ENCODE measurements around the gene SLC7A7. TPM values are rescaled to one million over a fixed set of nuclear protein-coding genes. Genes with fewer than 3 reads are reported as not detected.

SLC7A7 gene
- total and polyA plus RNA-seq, 10 donors = 34.2 to 165 (median 85.8) TPM

GRCh38 chr14:22770481-22771187, 44.6 kb downstream of the SLC7A7 start:
- intact Hi-C loops (cut with DNase I; ENCODE audit: low total_unique reads) = loop anchor here (10.0 kb wide), 1 partner anchor 84 kb away; no protein-coding TSS in a partner anchor
- Histone ChIP-seq H3K9me3 (no peaks in the 10 kb centered on the region), H3K4me3 (no peak overlapping the region), H3K36me3 (peaks cover 7 to 79% (median 69%) of the 10 kb centered on the region in 6 donors), H3K4me1 (peaks cover 17 to 58% (median 30%) of the 10 kb centered on the region in 6 donors), H3K27me3 (replicated peaks in 1 of 7) (no peaks in the 10 kb centered on the region), H3K27ac (peak overlapping the region in 1 of 8 donors; percentile 33)
- DNase-seq = no peak
- 92 to 95% (median 93%) methylated on average over 8 of the region's 8 CpGs for WGBS, 5 donors
- no peak for TF ChIP-seq POLR2AphosphoS5 (IDR thresholded peaks at IDR 0.05)
- TF ChIP-seq POLR2A (IDR thresholded peaks at IDR 0.05) = no peak
- TF ChIP-seq CTCF (IDR thresholded peaks at IDR 0.05 in 8 of 11, conservative IDR thresholded peaks at IDR 0.05 in 3 of 11) = no peak

- H3K36me3 ChIP-seq = peaks cover 7 to 67% (median 57%) of the 10 kb centered on the region in 6 donors
- DNase-seq = no peak
- peaks cover 17 to 65% (median 35%) of the 10 kb centered on the region in 6 donors for H3K4me1 ChIP-seq
- peak overlapping the region in 1 of 8 donors; percentile 23 for H3K27ac ChIP-seq
- H3K4me3 ChIP-seq = no peak overlapping the region
- intact Hi-C loops (cut with DNase I; ENCODE audit: low total_unique reads) = no loop called here
- no peaks in the 10 kb centered on the region for H3K9me3 ChIP-seq
- no peaks in the 10 kb centered on the region for H3K27me3 ChIP-seq (replicated peaks in 1 of 7)
- 77 to 90% (median 83%) methylated on average over 2 of the region's 2 CpGs for WGBS, 5 donors
- no peak for TF ChIP-seq POLR2A (IDR thresholded peaks at IDR 0.05)
These were observed 45.9 kb downstream of the SLC7A7 start for GRCh38 chr14:22769369-22769768.

DNA sequence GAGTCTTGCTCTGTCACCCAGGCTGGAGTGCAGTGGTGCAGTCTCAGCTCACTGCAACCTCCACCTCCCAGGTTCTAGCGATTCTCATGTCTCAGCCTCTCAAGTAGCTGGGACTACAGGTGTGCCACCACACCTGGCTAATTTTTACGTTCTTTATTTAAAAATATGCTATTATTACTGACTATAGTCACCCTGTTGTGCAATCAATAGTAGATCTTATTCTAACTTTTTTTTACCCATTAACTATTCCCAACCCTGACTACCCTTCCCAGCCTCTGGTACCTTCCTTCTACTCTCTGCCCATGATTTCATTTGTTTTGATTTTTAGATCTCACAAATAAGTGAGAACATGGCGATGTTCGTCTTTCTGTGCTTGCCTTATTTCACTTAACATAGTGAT, 46.3 kb downstream of the SLC7A7 start:
- Histone ChIP-seq H3K4me3 (no peak overlapping the region), H3K27ac (peak overlapping the region in 1 of 8 donors; percentile 23), H3K4me1 (peaks cover 17 to 63% (median 35%) of the 10 kb centered on the region in 6 donors), H3K9me3 (no peaks in the 10 kb centered on the region), H3K27me3 (replicated peaks in 1 of 7) (no peaks in the 10 kb centered on the region), H3K36me3 (peaks cover 7 to 63% (median 54%) of the 10 kb centered on the region in 6 donors)
- intact Hi-C loops (cut with DNase I; ENCODE audit: low total_unique reads) = no loop called here
- TF ChIP-seq CTCF (IDR thresholded peaks at IDR 0.05 in 8 of 11, conservative IDR thresholded peaks at IDR 0.05 in 3 of 11) (no peak), POLR2AphosphoS5 (IDR thresholded peaks at IDR 0.05) (no peak), POLR2A (IDR thresholded peaks at IDR 0.05) (no peak)
- 94 to 99% (median 96%) methylated on average over 4 of the region's 4 CpGs for WGBS, 5 donors
- DNase-seq = no peak

DNA sequence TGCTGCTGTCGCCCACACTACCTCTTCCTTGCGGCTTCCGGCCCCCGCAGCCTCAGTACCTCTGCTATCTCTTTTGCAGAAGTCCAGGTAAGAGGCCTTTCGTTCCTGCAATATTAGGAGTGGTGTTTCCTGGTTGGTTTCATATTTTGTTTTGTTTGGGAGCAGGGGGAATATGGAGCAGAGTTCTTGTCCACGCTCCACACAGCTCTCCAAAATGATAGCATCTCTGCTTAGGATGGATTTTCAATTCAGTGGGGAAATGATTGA, 48.0 kb downstream of the SLC7A7 start:
- Histone ChIP-seq H3K4me3 (peak overlapping the region; percentile 85 to 100 (median 95)), H3K27me3 (replicated peaks in 1 of 7) (no peaks in the 10 kb centered on the region), H3K36me3 (peaks cover 7 to 46% (median 41%) of the 10 kb centered on the region in 6 donors), H3K9me3 (peaks cover 0 to 7% (median 4%) of the 10 kb centered on the region in 8 donors), H3K4me1 (peaks cover 17 to 49% (median 35%) of the 10 kb centered on the region in 6 donors), H3K27ac (peak overlapping the region; percentile 78 to 93 (median 88))
- DNase-seq = no peak
- intact Hi-C loops (cut with DNase I; ENCODE audit: low total_unique reads) = no loop called here
- TF ChIP-seq POLR2AphosphoS5 (IDR thresholded peaks at IDR 0.05) (no peak), POLR2A (IDR thresholded peaks at IDR 0.05) (no peak), CTCF (IDR thresholded peaks at IDR 0.05 in 8 of 11, conservative IDR thresholded peaks at IDR 0.05 in 3 of 11) (no peak)
- 2 to 5% (median 4%) methylated on average over 6 of the region's 6 CpGs for WGBS, 5 donors

Measured in spleen (tissue), 11 donors.